LNCaP clone FGC (cell line): Measurements from ENCODE around the gene NFATC2IP.
"Not testable (repeated sequence)": the region's sequence is repeated elsewhere in the genome, so short reads cannot be mapped to it uniquely, and the experiment has no call there.

Experiments used
- DNase-seq: peaks from one replicate; pipeline ENCODE4 v3.0.0-alpha.2; 2011; ENCODE audit warnings: low read depth
- H3K4me3 ChIP-seq: 2 replicates; pipeline ENCODE4 v1.5.1; 2011; ENCODE audit warnings: mild to moderate bottlenecking, low read depth, low read length, control low read depth
- CTCF ChIP-seq: IDR thresholded peaks from 2 replicates; pipeline ENCODE4 v1.5.1; 2012; ENCODE audit warnings: mild to moderate bottlenecking; ENCODE audit not compliant: control insufficient read depth, insufficient read depth; ENCODE audit errors: extremely low read depth

The NFATC2IP gene

GRCh38 chr16:28935924-28936783, 14.6 kb upstream of the NFATC2IP start:
- no peak for DNase-seq
- no peak overlapping the region for H3K4me3 ChIP-seq
- TF ChIP-seq CTCF: no peak

GRCh38 chr16:28936784-28937155, 14.0 kb upstream of the NFATC2IP start:
- H3K4me3 ChIP-seq: no peak overlapping the region
- TF ChIP-seq CTCF: no peak
- DNase-seq: no peak

- no peak for DNase-seq
- H3K4me3 ChIP-seq: no peak overlapping the region
- TF ChIP-seq CTCF: no peak
Measured at GRCh38 chr16:28937222-28937876, 13.4 kb upstream of the NFATC2IP start.

GRCh38 chr16:28938721-28939120, 12.0 kb upstream of the NFATC2IP start:
- no peak for DNase-seq
- H3K4me3 ChIP-seq: no peak overlapping the region
- TF ChIP-seq CTCF: no peak

GRCh38 chr16:28939825-28940224, 10.9 kb upstream of the NFATC2IP start:
- DNase-seq, H3K4me3 ChIP-seq: not testable (repeated sequence)

- no peak for DNase-seq
- H3K4me3 ChIP-seq: no peak overlapping the region
- TF ChIP-seq CTCF: no peak
Measured at GRCh38 chr16:28943281-28943680, 7.5 kb upstream of the NFATC2IP start.

- H3K4me3 ChIP-seq: no peak overlapping the region
- no peak for DNase-seq
- TF ChIP-seq CTCF: no peak
Measured at GRCh38 chr16:28946681-28947080, 4.1 kb upstream of the NFATC2IP start.
